IPS-18a (cell line): Measurements from ENCODE around the gene C20orf204.
A peak's percentile ranks its signal among the peaks of the same experiment; 100 is the strongest.

Experiments
- H3K27ac ChIP-seq: one replicate; pipeline ENCODE4 v1.5.1; 2013; ENCODE audit warnings: low read length
- H3K27me3 ChIP-seq: one replicate; pipeline ENCODE4 v1.6.1; 2013; ENCODE audit warnings: mild to moderate bottlenecking, low read length; ENCODE audit not compliant: control insufficient read depth, insufficient read depth
- H3K36me3 ChIP-seq: one replicate; pipeline ENCODE4 v1.6.1; 2013; ENCODE audit warnings: low read depth, low read length; ENCODE audit not compliant: control insufficient read depth
- H3K4me1 ChIP-seq: one replicate; pipeline ENCODE4 v1.6.1; 2013; ENCODE audit warnings: low read depth, low read length; ENCODE audit not compliant: control insufficient read depth
- H3K4me3 ChIP-seq: one replicate; pipeline ENCODE4 v1.5.1; 2013; ENCODE audit warnings: low read length
- H3K9ac ChIP-seq: one replicate; pipeline ENCODE4 v1.6.1; 2013; ENCODE audit warnings: mild to moderate bottlenecking, low read length, moderate library complexity
- H3K9me3 ChIP-seq: one replicate; pipeline ENCODE4 v1.6.1; 2013; ENCODE audit warnings: low read depth, low read length; ENCODE audit not compliant: control insufficient read depth

Gene C20orf204

GRCh38 chr20:64047968-64048401, 12.0 kb downstream of the C20orf204 start:
- Histone ChIP-seq H3K27me3 (peaks cover 83% of the 10 kb centered on the region), H3K9me3 (no peaks in the 10 kb centered on the region), H3K9ac (no peak overlapping the region), H3K4me1 (no peaks in the 10 kb centered on the region), H3K36me3 (no peaks in the 10 kb centered on the region), H3K27ac (no peak overlapping the region), H3K4me3 (peak overlapping the region; percentile 17)

GRCh38 chr20:64048402-64049044, 12.5 kb downstream of the C20orf204 start:
- Histone ChIP-seq H3K27ac (no peak overlapping the region), H3K9me3 (no peaks in the 10 kb centered on the region), H3K27me3 (peaks cover 78% of the 10 kb centered on the region), H3K4me3 (no peak overlapping the region), H3K9ac (no peak overlapping the region), H3K4me1 (no peaks in the 10 kb centered on the region), H3K36me3 (no peaks in the 10 kb centered on the region)

- no peaks in the 10 kb centered on the region for H3K4me1 ChIP-seq
- peaks cover 70% of the 10 kb centered on the region for H3K27me3 ChIP-seq
- no peak within 1 kb of the TSS for H3K9ac ChIP-seq
- no peaks in the 10 kb centered on the region for H3K36me3 ChIP-seq
- H3K9me3 ChIP-seq = no peaks in the 10 kb centered on the region
- no peak within 1 kb of the TSS for H3K27ac ChIP-seq
- no peak within 1 kb of the TSS for H3K4me3 ChIP-seq
Measured at GRCh38 chr20:64049060-64049877, 13.3 kb downstream of the C20orf204 start, which contains the start of gene SOX18. SOX18 (minus strand) TSS chr20:64049639; CDS start chr20:64049516, 123 bp downstream.

GRCh38 chr20:64049878-64050260, 13.9 kb downstream of the C20orf204 start:
- Histone ChIP-seq H3K27me3 (peaks cover 64% of the 10 kb centered on the region), H3K4me1 (no peaks in the 10 kb centered on the region), H3K27ac (no peak overlapping the region), H3K9me3 (no peaks in the 10 kb centered on the region), H3K36me3 (no peaks in the 10 kb centered on the region), H3K4me3 (no peak overlapping the region), H3K9ac (no peak overlapping the region)

- Histone ChIP-seq H3K27me3 (peaks cover 58% of the 10 kb centered on the region), H3K27ac (no peak overlapping the region), H3K9ac (no peak overlapping the region), H3K4me1 (no peaks in the 10 kb centered on the region), H3K9me3 (no peaks in the 10 kb centered on the region), H3K36me3 (no peaks in the 10 kb centered on the region), H3K4me3 (no peak overlapping the region)
Measured at GRCh38 chr20:64050261-64051032, 14.5 kb downstream of the C20orf204 start.

GRCh38 chr20:64051033-64051452, 15.1 kb downstream of the C20orf204 start:
- Histone ChIP-seq H3K36me3 (no peaks in the 10 kb centered on the region), H3K4me1 (no peaks in the 10 kb centered on the region), H3K9ac (no peak overlapping the region), H3K27ac (no peak overlapping the region), H3K9me3 (no peaks in the 10 kb centered on the region), H3K4me3 (no peak overlapping the region), H3K27me3 (peaks cover 53% of the 10 kb centered on the region)

- no peaks in the 10 kb centered on the region for H3K4me1 ChIP-seq
- no peaks in the 10 kb centered on the region for H3K36me3 ChIP-seq
- no peak overlapping the region for H3K9ac ChIP-seq
- H3K27me3 ChIP-seq = peaks cover 46% of the 10 kb centered on the region
- H3K9me3 ChIP-seq = no peaks in the 10 kb centered on the region
- H3K4me3 ChIP-seq = no peak overlapping the region
- H3K27ac ChIP-seq = no peak overlapping the region
Measured at GRCh38 chr20:64051561-64052325, 15.8 kb downstream of the C20orf204 start.

- Histone ChIP-seq H3K4me1 (peaks cover under 1% of the 10 kb centered on the region), H3K4me3 (no peak overlapping the region), H3K27me3 (peaks cover 40% of the 10 kb centered on the region), H3K36me3 (no peaks in the 10 kb centered on the region), H3K27ac (no peak overlapping the region), H3K9ac (no peak overlapping the region), H3K9me3 (no peaks in the 10 kb centered on the region)
Measured at GRCh38 chr20:64052326-64052722, 16.3 kb downstream of the C20orf204 start.

GRCh38 chr20:64052987-64053840, 17.2 kb downstream of the C20orf204 start:
- H3K4me1 ChIP-seq = peaks cover 4% of the 10 kb centered on the region
- no peak overlapping the region for H3K4me3 ChIP-seq
- no peaks in the 10 kb centered on the region for H3K36me3 ChIP-seq
- no peaks in the 10 kb centered on the region for H3K9me3 ChIP-seq
- H3K9ac ChIP-seq = no peak overlapping the region
- H3K27ac ChIP-seq = no peak overlapping the region
- peaks cover 31% of the 10 kb centered on the region for H3K27me3 ChIP-seq

GRCh38 chr20:64053841-64054661, 18.1 kb downstream of the C20orf204 start:
- Histone ChIP-seq H3K4me3 (no peak overlapping the region), H3K36me3 (no peaks in the 10 kb centered on the region), H3K27ac (no peak overlapping the region), H3K9me3 (no peaks in the 10 kb centered on the region), H3K9ac (no peak overlapping the region), H3K4me1 (peaks cover 4% of the 10 kb centered on the region), H3K27me3 (peaks cover 24% of the 10 kb centered on the region)
